Keratinocyte (primary cell): ENCODE results near the gene CCDC150.
A peak's percentile ranks its signal among the peaks of the same experiment; 100 is the strongest.

Experiments used
- EZH2 ChIP-seq: IDR thresholded peaks from one replicate; pipeline ENCODE4 v1.6.1; 2012; ENCODE audit warnings: inconsistent platforms, mild to moderate bottlenecking, low read length, moderate library complexity
- TF ChIP-seq, protein P1 (sequence below), 3 experiments: IDR thresholded peaks in 1 of 3; conservative IDR thresholded peaks in 1 of 3; optimal IDR thresholded peaks in 1 of 3; 2 replicates in 2 of 3; 3 replicates in 1 of 3; pipeline versions ENCODE3 to v1.5.1; 2011; ENCODE audit warnings: low read length in 3 of 3, mild to moderate bottlenecking in 3 of 3, moderate library complexity in 2 of 3, control low read depth in 1 of 3, inconsistent platforms in 1 of 3; ENCODE audit not compliant: insufficient read depth in 2 of 3; ENCODE audit errors: extremely low read depth in 1 of 3

DNA sequence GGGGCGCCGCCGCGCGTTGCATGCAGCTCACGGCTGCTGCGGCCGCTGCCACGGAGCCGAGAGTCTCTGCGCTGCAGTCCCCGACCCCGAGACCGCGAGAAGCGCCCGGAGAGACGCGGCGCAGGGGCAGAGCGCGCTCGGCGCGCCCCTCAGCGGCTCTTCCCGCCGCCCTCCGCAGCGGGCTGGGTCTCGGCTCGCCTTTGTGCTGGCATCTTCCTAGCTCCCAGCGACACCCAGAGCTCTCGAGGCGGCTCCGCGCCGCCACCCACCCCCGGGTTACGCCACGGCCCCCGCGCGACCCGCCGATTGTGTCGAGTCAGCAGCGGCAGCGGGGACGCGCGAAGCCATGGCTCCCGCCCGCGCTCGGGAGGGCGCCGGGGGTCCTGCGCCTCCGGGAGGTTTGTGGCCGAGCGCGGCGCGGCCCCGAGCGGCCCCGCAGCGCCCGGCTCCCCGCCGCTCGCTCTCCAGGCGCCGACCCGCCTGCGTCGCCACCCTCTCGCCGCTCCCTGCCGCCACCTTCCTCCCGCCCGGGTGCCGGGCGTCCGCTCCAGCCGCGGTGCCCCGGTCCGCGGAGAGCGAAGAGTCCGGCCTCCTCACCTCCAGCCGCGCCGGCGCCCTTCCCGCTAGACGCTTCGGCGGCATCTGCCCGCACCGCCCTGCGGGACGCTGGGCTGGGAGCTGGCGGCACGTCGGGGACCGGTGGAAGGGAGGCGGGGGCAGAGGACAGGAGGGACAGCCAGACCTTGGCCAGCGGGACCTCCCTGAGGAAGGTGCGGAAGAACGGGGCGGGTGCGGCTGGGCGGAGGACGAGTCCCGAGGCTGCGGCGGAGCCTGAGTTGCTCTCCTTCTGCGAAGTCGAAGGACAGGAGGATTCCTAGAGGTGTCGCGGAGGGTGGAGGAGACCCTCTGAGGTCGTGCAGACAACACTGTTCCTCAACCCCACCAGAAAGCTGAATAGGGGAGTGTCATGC lies 46.3 kb upstream of the CCDC150 start, which contains the start of gene HECW2:
- TF ChIP-seq, protein P1, sequence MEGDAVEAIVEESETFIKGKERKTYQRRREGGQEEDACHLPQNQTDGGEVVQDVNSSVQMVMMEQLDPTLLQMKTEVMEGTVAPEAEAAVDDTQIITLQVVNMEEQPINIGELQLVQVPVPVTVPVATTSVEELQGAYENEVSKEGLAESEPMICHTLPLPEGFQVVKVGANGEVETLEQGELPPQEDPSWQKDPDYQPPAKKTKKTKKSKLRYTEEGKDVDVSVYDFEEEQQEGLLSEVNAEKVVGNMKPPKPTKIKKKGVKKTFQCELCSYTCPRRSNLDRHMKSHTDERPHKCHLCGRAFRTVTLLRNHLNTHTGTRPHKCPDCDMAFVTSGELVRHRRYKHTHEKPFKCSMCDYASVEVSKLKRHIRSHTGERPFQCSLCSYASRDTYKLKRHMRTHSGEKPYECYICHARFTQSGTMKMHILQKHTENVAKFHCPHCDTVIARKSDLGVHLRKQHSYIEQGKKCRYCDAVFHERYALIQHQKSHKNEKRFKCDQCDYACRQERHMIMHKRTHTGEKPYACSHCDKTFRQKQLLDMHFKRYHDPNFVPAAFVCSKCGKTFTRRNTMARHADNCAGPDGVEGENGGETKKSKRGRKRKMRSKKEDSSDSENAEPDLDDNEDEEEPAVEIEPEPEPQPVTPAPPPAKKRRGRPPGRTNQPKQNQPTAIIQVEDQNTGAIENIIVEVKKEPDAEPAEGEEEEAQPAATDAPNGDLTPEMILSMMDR (optimal IDR thresholded peaks at IDR 0.05 in 1 of 3, IDR thresholded peaks at IDR 0.05 in 1 of 3, conservative IDR thresholded peaks at IDR 0.05 in 1 of 3; ENCODE audit: extremely low read depth in 1 of 3, insufficient read depth in 2 of 3, low read length in 3 of 3): peak in 1 of 3 experiments; percentile 1
- TF ChIP-seq EZH2: peak; percentile 71
